Measurements from ENCODE around the gene FNDC1.
"Not testable (repeated sequence)": the region's sequence is repeated elsewhere in the genome, so short reads cannot be mapped to it uniquely, and the experiment has no call there.

FNDC1 gene

GRCh38 chr6:159169193-159169555 lies at the start of gene FNDC1:
Gene FNDC1 (plus strand): TSS chr6:159169400. CDS start chr6:159169597, 197 bp downstream.
- DNase-seq, result peak; percentile 52

- no peak for DNase-seq
These were observed 49.4 kb upstream of the FNDC1 start for GRCh38 chr6:159119791-159120190.

DNA sequence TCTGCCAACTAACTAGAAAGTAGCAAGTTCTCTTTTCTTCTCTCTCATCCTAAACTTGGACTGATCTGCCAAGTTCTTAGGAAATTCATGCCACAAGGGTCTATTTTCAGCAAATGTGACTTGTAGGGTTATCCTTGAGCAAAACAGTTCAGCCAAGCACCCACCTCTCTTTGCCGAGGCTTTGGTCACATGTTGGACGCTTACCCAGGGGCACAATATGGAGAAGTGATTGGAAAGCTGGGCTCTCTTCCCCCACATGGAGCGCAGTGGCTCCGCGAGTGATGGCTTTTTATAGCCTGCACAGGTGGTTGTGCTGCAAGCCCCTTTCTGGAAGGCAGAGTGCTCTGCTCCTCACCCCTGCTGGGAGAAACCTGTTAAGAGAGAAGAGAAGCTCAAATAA lies 47.7 kb upstream of the FNDC1 start:
- no peak for DNase-seq

DNA sequence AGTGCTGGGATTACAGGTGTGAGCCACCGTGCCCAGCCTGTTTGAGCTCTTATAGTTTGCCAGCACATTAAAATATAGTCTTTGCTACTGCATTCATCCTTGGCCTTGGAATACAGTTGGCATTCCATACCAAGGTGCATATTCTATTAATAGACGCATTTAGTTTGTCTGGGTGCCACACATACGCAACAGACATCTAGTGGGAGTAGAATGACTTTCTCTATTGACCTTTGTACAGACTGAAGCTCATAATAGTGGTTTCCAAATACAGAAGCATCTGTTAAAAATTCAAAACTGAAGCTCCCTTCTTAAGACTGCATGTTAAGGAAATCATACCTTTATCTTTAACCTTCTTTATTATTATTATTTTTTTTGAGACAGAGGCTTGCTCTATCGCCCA lies 46.7 kb upstream of the FNDC1 start:
- DNase-seq, result no peak

DNA sequence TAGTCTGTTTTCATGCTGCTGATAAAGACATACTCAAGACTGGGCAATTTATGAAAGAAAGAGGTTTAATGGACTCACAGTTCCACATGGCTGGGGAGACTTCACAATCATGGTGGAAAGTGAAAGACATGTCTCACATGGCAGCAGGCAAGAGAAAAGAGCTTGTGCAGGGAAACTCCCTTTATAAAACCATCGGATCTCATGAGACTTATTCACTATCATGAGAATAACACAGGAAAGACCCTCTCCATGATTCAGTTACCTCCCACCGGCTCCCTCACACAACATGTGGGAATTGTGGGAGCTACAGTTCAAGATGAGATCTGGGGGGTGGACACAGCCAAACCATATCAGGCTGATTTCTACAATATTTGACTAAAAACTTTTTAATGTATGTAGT lies 45.4 kb upstream of the FNDC1 start:
- not testable (repeated sequence) for DNase-seq

DNA sequence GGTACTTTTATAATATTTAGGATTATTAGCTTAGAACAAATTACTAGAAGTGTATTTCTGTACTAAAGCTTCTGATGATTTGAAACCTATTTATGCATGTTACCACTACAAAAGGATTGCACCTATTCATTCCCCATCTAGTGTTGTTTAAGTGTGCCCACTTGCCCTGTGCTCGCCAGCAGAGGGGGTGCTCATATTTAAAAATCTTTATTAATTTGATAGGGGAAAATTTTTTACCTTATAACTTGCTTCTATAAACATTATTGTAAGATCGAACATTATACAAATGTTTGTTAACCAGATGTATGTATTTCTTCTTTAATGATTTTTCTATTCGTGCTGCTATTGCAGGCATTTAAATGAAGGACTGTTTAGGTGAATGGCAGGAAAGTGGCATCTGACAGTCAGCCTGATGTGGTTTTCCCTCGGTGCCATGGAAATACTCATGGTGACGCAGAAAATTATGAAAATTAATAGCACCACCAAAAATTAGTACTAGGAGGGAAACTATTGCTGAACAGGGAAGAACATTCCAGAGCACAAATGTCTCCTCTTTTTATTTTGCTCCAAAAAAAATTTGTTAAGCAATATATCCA lies 44.1 kb upstream of the FNDC1 start:
- DNase-seq, result no peak

DNA sequence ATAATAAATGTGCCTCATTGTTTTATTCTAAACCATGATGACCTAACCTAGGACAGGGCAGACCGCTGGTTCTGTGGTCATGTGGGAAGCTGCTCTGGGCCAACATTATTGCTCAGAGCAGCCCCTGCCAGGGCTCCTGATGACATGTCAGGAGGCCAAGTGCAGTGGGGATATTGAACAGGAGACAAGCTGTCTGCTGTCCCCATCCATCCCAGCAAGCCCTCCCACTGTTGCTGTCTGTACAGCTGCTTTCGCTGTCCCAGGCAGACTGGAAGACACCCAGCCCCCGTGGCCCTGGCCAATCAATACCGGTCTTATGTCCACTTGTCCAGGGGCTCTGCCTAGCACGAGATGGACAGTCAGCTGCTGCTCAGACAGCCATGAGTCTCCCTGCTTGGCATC lies 43.2 kb upstream of the FNDC1 start:
- no peak for DNase-seq

DNA sequence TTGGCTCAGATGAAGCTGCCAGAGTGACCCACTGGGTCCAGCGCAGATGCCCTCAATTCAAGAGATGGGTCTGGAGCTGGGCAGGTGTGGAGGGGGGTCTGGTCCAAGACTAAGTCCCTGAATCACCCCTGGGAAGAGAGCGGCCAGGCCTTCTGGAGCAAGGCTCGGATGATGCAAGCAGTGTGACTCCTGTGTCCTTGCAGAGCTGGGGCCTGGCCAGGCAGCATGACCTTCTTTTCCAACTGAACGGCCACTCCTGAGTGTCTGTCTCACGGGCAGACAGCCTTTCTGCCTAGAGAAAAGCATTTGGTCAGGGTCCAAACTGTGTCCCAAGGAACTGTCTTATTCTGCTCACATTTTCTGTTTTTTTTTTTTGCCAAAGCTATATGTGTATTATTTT lies 42.6 kb upstream of the FNDC1 start:
- DNase-seq, result no peak

GRCh38 chr6:159127701-159128100 lies 41.5 kb upstream of the FNDC1 start:
- no peak for DNase-seq

DNA sequence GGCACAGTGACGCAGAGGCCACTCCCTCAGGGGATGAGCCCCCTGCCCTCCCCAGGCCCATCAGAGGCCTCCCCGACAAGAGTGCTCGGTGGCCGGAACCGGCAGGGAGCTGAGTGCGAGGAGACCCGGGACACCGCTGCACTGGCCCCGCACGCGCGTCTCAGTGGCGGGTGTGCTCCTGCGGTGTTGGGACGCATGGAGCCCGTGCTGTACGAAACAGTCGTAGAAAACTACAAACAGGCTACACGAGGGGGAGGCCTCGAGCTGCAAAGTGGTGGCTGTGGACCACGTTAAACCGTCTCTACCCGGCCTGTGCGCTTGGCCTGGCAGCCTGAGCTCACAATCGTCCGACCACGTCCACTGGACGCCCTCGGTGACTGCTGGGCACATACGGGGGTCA lies 40.2 kb upstream of the FNDC1 start:
- no peak for DNase-seq

- DNase-seq, result no peak
These were observed 38.4 kb upstream of the FNDC1 start for GRCh38 chr6:159130846-159131245.

GRCh38 chr6:159131709-159132108 lies 37.5 kb upstream of the FNDC1 start:
- no peak for DNase-seq

- no peak for DNase-seq
These were observed 36.5 kb upstream of the FNDC1 start for GRCh38 chr6:159132664-159133063.

GRCh38 chr6:159134701-159135364 lies 34.4 kb upstream of the FNDC1 start:
- DNase-seq, result peak; percentile 69

- no peak for DNase-seq
These were observed 31.5 kb upstream of the FNDC1 start for GRCh38 chr6:159137676-159138075.

- no peak for DNase-seq
These were observed 26.7 kb upstream of the FNDC1 start for GRCh38 chr6:159142531-159142930.

DNA sequence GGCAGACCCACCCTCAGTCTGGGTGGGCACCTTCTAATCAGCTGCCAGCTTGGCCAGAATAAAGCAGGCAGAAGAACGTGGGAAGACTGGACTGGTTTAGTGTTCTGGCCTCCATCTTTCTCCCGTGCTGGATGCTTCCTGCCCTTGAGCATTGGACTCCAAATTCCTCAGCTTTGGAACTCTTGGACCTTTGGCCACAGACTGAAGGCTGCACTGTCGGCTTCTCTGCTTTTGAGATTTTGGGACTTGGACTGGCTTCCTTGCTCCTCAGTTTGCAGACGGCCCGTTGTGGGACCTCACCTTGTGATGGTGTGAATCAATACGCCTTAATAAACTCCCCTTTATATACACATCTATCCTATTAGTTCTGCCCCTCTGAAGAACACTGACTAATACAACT lies 20.6 kb upstream of the FNDC1 start:
- DNase-seq, result no peak

DNA sequence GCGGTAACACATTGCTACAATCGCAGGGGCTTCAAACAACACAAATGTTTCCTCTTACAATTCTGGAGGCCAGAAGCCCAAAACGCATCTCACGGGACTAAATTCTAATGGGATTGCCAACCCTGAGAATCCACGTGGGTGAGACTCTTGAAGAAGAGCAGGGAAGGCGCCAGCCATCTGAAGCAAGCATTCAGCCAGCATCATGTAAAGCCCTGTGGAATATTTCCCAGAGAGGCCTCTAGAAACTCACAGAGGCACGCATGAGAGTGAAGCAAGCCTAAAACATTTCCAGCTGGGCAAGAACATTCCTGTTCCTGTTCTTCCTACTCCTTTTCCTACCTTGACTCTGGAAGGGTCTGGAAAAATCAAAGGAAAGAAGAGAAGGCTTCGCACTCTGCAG lies 19.6 kb upstream of the FNDC1 start:
- no peak for DNase-seq

DNA sequence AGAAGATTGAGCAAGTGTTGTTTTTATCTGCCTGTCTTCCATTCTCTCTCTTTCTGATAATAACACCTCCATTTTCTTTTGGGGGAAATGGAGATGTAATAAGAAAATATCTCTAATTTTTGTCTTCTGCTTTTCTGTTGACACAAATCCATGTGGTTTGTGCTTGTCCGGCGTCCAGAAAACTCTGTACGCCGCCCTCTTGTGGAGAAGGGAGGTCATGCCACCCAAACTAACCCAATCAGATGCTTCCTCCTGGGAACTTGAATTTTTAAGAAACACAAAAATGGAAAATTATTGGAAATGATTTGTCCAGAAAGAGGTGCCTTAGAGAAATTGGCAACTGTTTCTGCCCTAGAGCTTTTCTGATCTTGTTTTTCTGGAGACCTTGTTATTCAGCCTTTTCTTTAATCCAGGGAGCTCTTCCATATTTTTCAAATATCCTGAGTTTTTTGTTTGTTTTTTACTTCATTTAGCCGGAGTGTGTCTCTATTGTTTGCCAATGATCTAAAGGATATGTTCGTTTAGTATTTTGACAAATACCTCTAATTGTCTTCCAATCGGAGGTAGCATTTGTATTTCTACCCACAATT lies 17.8 kb upstream of the FNDC1 start:
- DNase-seq, result peak; percentile 34

GRCh38 chr6:159152041-159152440 lies 17.2 kb upstream of the FNDC1 start:
- DNase-seq, result no peak

- no peak for DNase-seq
These were observed 16.4 kb upstream of the FNDC1 start for GRCh38 chr6:159152782-159153181.

DNA sequence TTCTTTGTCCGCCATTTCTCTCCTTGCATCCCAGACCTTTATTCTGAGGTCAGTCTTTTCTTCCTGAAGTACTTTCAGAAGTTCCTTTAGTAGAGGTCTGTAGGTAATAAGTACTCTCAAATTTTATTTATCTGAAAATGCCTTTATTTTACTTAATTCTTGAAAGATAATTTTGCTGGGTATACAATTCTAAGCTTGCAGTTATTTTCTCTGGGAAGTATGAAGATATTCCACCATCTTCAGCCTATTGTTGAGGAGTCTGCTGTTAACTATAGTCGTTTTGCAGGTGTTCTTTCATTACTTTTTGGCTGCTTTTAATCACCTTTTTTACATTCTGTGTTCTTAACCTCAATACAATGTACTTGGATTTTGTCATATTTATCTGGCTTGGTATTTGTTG lies 13.5 kb upstream of the FNDC1 start:
- DNase-seq, result no peak

GRCh38 chr6:159156089-159156488 lies 13.1 kb upstream of the FNDC1 start:
- DNase-seq, result no peak

DNA sequence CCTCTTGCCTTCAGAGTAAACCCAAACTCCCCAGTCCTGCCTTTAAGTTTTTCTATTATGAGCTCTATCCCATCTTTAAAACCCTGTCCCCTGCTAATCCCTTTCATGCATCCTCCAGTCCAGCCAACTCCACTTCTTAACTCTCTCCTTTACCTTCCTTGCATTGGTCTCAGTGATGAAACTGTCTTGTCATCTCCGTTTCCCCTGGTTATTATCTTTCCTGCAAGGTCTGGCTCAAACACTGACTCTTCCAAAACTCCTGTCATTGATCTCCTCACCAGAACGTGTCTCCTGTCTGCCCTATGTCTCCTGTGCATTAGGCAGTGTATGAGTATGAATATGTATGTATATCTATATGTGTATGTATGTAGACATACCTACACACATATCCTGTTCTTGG lies 11.8 kb upstream of the FNDC1 start:
- no peak for DNase-seq

DNA sequence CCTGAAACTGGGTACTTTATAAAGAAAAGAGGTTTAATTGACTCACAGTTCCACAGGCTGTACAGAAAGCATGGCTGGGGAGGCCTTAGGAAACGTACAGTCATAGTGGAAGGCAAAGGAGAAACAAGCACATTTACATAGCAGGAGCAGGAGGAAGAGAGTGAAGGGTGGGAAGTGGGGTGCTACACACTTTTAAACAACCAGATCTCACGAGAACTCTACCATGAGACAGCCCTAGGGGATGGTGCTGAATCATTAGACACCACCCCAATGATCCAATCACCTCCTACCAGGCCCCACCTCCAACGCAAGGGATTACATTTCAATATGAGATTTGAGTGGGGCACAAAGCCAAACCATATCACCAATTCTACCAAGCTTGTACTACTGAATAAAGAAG lies 7.4 kb upstream of the FNDC1 start:
- DNase-seq, result no peak

Measured in stimulated activated CD4-positive, alpha-beta T cell treated with anti-CD3 and anti-CD28 coated beads, Interleukin-12 subunit alpha, Interleukin-12 subunit beta, amount 100 ng/mL, for 4 hours (primary cell).